ENCODE data around the gene P2RY13.

Gene P2RY13

GRCh38 chr3:151319628-151320027 lies 9.7 kb downstream of the P2RY13 start:
- no peak for DNase-seq

DNA sequence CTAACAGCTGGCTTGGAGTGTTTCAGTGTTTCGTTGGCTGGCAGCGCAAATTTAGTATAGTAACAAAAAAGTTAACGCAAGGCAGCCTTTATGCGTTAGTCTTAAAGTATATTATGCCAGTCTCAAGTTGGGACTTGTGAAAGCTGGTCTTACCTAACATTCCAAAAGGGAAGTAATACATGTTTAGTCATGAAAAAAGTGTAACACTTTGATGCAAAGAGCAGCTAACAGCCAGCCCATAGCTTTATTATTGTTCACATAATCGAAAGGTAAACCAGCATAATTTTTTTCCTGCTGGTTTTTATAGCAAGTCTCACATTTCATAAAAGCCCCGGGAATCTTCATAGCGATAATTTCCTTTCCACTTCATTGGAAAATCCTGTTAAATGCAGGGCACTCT lies 10.4 kb downstream of the P2RY13 start:
- DNase-seq: no peak

- DNase-seq: no peak
These were observed 11.0 kb downstream of the P2RY13 start for GRCh38 chr3:151318313-151318712.

GRCh38 chr3:151316267-151316991 lies 12.9 kb downstream of the P2RY13 start, which contains the start of gene GPR87:
Gene GPR87 (minus strand): TSS chr3:151316820. CDS start chr3:151300100, 16,720 bp downstream.
- peak; percentile 35 for DNase-seq

DNA sequence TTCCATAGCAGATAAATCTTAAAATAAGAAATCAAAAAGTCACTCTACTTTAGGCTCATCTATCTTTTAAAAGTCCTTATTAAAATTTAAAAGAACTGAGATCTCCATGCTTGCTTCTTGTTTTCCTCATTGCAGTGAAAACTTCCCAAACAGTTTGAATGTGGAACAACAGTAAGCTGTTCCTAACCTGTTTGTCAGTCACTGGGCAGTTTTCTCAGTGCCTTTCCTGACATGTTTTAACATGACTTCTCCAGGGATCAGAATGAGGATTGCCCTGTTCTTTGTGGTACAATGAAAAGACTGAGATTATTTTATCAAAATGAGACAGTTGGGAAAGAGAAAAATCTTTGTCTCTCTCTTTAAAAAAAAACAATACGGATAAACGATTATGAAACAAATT lies 13.5 kb downstream of the P2RY13 start:
- DNase-seq: no peak

GRCh38 chr3:151315136-151315535 lies 14.2 kb downstream of the P2RY13 start:
- no peak for DNase-seq

- DNase-seq: no peak
These were observed 14.8 kb downstream of the P2RY13 start for GRCh38 chr3:151314593-151314992.

DNA sequence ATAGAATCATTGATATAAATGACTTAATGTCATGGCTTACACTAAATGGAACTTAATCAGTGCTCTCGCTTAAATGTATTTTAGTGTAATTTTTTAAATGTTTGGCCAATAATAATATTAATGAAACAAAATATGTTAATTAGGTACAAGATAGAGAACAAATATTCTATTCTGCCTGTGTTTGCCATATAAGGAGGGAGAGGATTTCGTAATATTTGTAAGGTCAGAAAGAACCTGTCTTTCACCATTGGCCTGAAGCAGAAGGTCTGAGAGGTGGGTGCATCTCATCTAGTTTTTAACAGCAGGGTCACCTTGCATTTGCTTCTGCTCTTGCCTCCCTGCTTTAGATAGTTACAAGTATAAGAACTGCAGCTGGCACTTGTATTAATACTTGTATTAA lies 15.2 kb downstream of the P2RY13 start:
- no peak for DNase-seq

DNA sequence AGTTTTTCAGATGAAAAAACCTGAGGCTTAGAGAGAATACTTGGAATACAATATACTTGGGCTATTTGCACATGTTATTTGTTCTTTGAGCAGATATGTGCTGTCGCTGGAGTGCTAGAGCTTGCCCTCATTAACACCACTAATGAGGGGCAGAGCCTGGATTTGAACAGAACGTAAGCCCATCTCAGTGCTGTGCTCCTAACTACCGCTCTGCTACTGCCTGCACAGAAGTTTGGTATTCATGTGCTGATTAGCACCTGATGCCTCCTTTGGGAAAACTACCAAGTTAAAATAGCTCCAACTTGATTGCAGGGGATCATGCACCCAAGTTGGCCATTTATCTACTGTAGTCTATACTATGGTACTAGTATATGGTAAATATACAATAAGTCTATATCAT lies 16.4 kb downstream of the P2RY13 start:
- DNase-seq: no peak

DNA sequence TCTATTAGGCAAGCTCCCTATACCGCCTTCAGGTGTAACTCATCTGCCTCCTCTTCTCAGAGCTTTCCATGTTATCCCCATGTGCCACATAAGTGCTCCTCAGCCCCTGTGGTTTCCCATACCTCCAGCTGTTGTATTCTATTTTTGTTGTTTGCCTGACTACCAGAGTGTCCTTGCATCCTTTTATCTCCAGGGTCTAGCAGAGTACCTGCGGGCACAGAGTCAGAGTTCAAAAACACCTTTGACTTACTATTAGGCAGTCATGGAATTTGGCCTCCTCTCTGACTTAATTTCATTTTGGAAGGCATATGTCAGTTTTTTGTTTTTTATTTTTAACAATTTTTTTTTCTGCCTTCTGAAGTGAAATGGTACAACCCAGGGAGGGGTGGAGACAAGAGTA lies 19.8 kb downstream of the P2RY13 start:
- no peak for DNase-seq

GRCh38 chr3:151307583-151308488 lies 21.5 kb downstream of the P2RY13 start:
- DNase-seq: no peak

DNA sequence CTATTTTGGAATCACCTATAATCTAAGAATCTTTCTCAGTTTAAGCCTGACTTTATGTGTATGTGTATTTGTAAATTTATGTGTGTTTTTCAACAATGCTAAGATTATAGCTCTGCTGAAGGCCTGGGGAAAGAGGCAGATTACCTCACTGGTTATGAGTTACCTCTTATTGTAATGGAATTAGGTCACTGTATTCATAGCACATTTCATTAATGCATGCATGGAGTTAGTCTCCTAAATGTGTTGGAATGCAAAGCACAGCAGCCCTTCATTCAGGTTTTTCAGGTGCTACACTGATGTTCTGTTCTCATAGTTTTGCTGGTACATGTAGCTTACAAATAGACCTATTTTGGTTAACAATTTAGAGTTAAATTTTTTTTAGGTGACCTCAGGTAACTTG lies 22.2 kb downstream of the P2RY13 start:
- DNase-seq: no peak

GRCh38 chr3:151306168-151306810 lies 23.1 kb downstream of the P2RY13 start:
- no peak for DNase-seq

DNA sequence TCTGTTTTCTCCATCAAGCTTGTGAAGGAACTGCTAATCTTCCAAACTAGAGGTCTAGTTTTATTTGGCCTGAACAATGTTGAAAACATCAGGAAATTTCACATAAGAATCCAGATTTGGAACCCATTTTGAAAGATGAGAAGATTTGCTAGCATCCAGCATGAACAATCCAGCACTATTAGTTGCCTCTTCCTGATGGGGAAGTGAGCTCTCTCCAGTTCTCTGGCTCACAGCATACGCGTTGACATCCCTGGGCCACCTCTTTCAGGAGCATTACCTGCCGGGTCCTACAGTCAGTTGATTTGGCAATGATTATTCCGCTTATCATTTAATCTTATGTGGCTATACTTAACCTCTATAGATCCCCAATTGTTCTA lies 23.6 kb downstream of the P2RY13 start:
- DNase-seq: no peak

- peak; percentile 49 for DNase-seq
These were observed 24.1 kb downstream of the P2RY13 start for GRCh38 chr3:151305060-151305774.

- no peak for DNase-seq
These were observed 25.6 kb downstream of the P2RY13 start for GRCh38 chr3:151303751-151304150.

DNA sequence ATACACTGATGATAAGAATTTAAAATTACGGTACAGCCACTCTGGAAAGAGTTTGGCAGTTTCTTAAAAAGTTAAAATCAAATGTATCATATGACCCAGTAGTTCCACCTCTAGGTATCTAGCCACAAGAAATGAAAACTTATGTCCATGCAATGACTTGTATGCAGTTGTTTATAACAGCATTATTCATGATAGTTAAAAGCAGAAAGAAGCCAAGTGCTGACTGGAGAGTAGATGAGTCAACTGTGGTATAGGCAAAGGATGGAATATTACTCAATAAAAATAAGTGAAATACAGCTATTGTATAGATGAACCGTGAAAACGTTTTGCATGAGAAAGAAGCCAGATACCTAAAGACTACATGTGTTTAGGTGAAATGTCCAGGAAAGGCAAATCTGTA lies 27.6 kb downstream of the P2RY13 start:
- no peak for DNase-seq

DNA sequence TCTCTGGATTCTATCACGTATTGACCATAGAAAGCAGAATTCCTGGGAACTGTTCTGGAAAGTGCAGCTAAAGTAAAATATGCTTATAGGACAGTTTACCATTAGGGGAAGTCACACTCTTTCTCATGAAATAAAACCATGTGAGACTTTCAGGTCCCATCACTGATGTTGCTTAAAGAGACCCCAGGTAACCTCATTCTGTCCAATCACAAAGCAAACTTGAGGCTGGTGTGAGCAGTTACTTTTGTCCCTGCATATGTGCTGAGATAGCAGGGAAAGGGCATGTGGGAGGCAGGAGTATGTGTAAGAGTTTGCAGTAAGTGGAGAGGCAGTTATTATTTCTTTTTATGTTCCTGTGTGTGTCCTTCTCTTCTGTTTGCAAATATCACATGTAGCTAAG lies 28.8 kb downstream of the P2RY13 start:
- DNase-seq: no peak

GRCh38 chr3:151299006-151299405 lies 30.3 kb downstream of the P2RY13 start:
- no peak for DNase-seq

GRCh38 chr3:151297429-151297828 lies 31.9 kb downstream of the P2RY13 start:
- no peak for DNase-seq

DNA sequence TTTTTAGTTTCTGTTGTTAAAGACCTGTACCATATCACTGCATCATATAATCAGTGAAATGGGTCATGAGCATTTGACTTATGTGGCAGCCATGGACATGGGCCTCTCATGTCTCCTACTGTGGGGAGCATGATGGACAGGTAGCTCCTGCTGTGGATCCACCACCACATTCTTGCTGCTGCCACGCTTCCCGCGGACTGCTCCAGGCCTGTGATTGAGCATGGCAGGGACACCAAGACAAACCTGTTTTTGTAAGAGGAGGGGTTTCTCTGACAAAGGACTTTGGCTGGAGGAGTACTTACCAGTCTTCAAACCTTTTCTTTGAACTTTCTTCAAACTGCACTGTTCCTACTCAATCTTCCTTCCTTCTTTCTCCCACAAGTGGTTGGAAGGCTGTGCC lies 33.1 kb downstream of the P2RY13 start:
- DNase-seq: no peak

GRCh38 chr3:151293127-151293526 lies 36.2 kb downstream of the P2RY13 start:
- DNase-seq: no peak

- DNase-seq: no peak
These were observed 38.7 kb downstream of the P2RY13 start for GRCh38 chr3:151290673-151291072.

Data from 8988T (cell line).